ENCODE results near the gene SSBP1.
A peak's percentile ranks its signal among the peaks of the same experiment; 100 is the strongest.

The SSBP1 gene

GRCh38 chr7:141785706-141786552 is 47.8 kb downstream of the SSBP1 start:
- DNase-seq, result peak; percentile 7

- no peak for DNase-seq
Observed at GRCh38 chr7:141788296-141788695, 50.1 kb downstream of the SSBP1 start.

GRCh38 chr7:141789917-141790316 is 51.8 kb downstream of the SSBP1 start, which contains the start of gene TAS2R5:
TAS2R5 (plus strand) TSS chr7:141790217; CDS start chr7:141790362, 145 bp downstream.
- no peak for DNase-seq

- no peak for DNase-seq
Observed at GRCh38 chr7:141792526-141792925, 54.4 kb downstream of the SSBP1 start.

All from amniotic stem cell (primary cell).